SJSA1 (cell line): Measurements from ENCODE around the gene BNIP1. TPM values are rescaled to one million over a fixed set of nuclear protein-coding genes. Genes with fewer than 3 reads are reported as not detected.
A peak's percentile ranks its signal among the peaks of the same experiment; 100 is the strongest.
"Not testable (repeated sequence)": the region's sequence is repeated elsewhere in the genome, so short reads cannot be mapped to it uniquely, and the experiment has no call there.

Experiments used
- DNase-seq, 2 experiments: peaks; one replicate each; pipeline ENCODE4 v3.0.0-alpha.2; 2015 to 2020; ENCODE audit warnings: low spot score in 2 of 2, low read depth in 1 of 2
- H3K27ac ChIP-seq: fragments of 250-450 bp; sonication (Bioruptor Pico); 2 replicates; pipeline ENCODE4 v1.5.1; 2020; ENCODE audit warnings: mild to moderate bottlenecking, moderate library complexity
- H3K27me3 ChIP-seq: fragments of 250-450 bp; sonication (Bioruptor Pico); replicated peaks from 2 replicates; pipeline ENCODE4 v1.5.1; 2020; ENCODE audit warnings: mild to moderate bottlenecking, moderate library complexity
- H3K36me3 ChIP-seq: fragments of 250-450 bp; sonication (Bioruptor Pico); 2 replicates; pipeline ENCODE4 v1.5.1; 2020; ENCODE audit warnings: mild to moderate bottlenecking
- H3K4me1 ChIP-seq: fragments of 250-450 bp; sonication (Bioruptor Pico); replicated peaks from 2 replicates; pipeline ENCODE4 v1.6.1; 2021; ENCODE audit warnings: mild to moderate bottlenecking
- H3K4me3 ChIP-seq: fragments of 250-450 bp; sonication (Bioruptor Pico); 2 replicates; pipeline ENCODE4 v1.5.1; 2020; ENCODE audit warnings: mild to moderate bottlenecking
- H3K9me3 ChIP-seq: fragments of 250-450 bp; sonication (Bioruptor Pico); replicated peaks from 2 replicates; pipeline ENCODE4 v1.5.1; 2020; ENCODE audit warnings: mild to moderate bottlenecking
- total RNA-seq: library from RNA; depleted of rRNA; stranded (reverse); fragments of >200 nt; shearing (Covaris generic); gene quantifications from 2 replicates; pipeline ENCODE4 v1.2.3, GENCODE V29; 2014; rRNA removed

Gene BNIP1, protein sequence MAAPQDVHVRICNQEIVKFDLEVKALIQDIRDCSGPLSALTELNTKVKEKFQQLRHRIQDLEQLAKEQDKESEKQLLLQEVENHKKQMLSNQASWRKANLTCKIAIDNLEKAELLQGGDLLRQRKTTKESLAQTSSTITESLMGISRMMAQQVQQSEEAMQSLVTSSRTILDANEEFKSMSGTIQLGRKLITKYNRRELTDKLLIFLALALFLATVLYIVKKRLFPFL
- total RNA-seq: 16.7 and 34.6 TPM in 2 replicates

GRCh38 chr5:173144200-173145176, at the start of gene BNIP1:
Gene BNIP1, plus strand, starts transcription at chr5:173144531. Its CDS starts 15 bp downstream, at chr5:173144546.
- Histone ChIP-seq H3K4me3 (peak within 1 kb of the TSS; percentile 81), H3K27ac (peak within 1 kb of the TSS; percentile 58), H3K4me1 (peaks cover 5% of the 10 kb centered on the region), H3K27me3 (no peaks in the 10 kb centered on the region), H3K36me3 (peaks cover 30% of the 10 kb centered on the region), H3K9me3 (no peaks in the 10 kb centered on the region)
- peak; percentile 97 to 98 for DNase-seq

GRCh38 chr5:173098787-173099186, 45.5 kb upstream of the BNIP1 start:
- no peaks in the 10 kb centered on the region for H3K36me3 ChIP-seq
- no peaks in the 10 kb centered on the region for H3K27me3 ChIP-seq
- DNase-seq: no peak
- H3K4me3 ChIP-seq: no peak overlapping the region
- no peaks in the 10 kb centered on the region; the same call in 1 of the 2 replicates for H3K9me3 ChIP-seq
- H3K27ac ChIP-seq: no peak overlapping the region
- peaks cover 8% of the 10 kb centered on the region for H3K4me1 ChIP-seq

GRCh38 chr5:173099461-173099860, 44.9 kb upstream of the BNIP1 start:
- no peak for DNase-seq
- Histone ChIP-seq H3K4me3 (no peak overlapping the region), H3K27me3 (no peaks in the 10 kb centered on the region), H3K27ac (no peak overlapping the region), H3K36me3 (no peaks in the 10 kb centered on the region), H3K4me1 (peaks cover 1% of the 10 kb centered on the region; the same call in 1 of the 2 replicates), H3K9me3 (no peaks in the 10 kb centered on the region; the same call in 1 of the 2 replicates)

DNA sequence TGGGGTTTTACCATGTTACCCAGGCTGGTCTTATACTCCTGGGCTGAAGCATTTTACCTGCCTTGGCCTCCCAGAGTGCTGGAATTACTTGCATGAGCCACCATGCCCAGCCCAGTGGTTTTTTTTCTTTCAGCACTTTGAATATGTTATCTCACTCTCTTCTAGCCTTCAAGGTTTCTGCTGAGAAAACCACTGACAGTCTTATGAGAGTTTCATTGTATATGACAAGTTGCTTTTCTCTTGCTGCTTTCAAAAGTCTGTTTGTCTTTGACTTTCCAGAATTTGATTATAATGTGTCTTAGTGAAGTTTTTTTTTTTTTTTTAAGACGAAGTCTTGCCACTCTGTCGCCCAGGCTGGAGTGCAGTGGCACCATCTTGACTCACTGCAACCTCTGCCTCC, 43.1 kb upstream of the BNIP1 start:
- no peak overlapping the region for H3K4me3 ChIP-seq
- no peaks in the 10 kb centered on the region for H3K36me3 ChIP-seq
- no peaks in the 10 kb centered on the region for H3K4me1 ChIP-seq
- no peaks in the 10 kb centered on the region for H3K27me3 ChIP-seq
- DNase-seq: no peak
- H3K9me3 ChIP-seq: no peaks in the 10 kb centered on the region; the same call in 1 of the 2 replicates
- no peak overlapping the region for H3K27ac ChIP-seq

DNA sequence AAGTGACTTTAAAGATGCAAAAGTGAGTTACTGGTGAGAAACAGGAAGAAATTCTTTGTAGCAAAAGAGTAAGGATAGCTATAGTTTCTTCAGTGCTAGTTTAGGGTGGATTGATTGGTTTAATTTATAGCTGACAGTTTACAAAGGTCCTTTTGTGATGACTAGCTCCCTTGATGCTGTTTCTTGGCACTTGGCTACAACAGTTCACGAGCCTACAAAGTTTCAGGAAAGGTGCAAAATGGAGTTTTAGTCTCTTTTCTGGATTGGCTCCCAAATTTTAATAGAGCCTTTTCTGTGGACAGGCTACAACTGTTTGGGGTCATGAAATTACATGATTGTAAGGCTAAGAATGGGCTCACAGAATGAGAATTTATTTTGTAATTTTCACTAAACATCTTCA, 40.9 kb upstream of the BNIP1 start:
- no peaks in the 10 kb centered on the region for H3K27me3 ChIP-seq
- no peak overlapping the region for H3K4me3 ChIP-seq
- DNase-seq: no peak
- H3K27ac ChIP-seq: no peak overlapping the region
- H3K36me3 ChIP-seq: no peaks in the 10 kb centered on the region
- H3K4me1 ChIP-seq: no peaks in the 10 kb centered on the region
- H3K9me3 ChIP-seq: no peaks in the 10 kb centered on the region; the same call in 1 of the 2 replicates

DNA sequence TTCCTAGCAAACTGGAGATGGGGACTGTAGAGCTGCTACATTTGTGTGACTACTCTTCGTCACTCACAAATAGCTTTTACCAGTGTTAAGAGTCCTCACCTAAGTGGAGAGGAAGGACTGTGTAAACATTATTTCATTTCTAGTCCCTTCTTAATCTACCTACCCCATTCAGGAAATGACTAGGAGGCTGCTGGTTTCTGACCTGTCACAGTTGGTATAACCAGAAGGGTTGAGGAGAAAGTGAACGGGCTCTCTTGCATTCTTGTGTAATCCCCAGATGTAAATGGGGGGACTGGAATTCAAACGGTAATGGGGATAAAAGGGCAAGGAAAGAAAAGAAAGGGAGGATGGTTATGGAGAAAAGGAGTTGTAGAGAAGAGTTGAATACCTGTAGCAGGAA, 35.4 kb upstream of the BNIP1 start:
- H3K9me3 ChIP-seq: no peaks in the 10 kb centered on the region
- no peak overlapping the region for H3K4me3 ChIP-seq

GRCh38 chr5:173114536-173114935, 29.8 kb upstream of the BNIP1 start:
- Histone ChIP-seq H3K27me3 (no peaks in the 10 kb centered on the region), H3K4me3 (no peak overlapping the region), H3K36me3 (no peaks in the 10 kb centered on the region), H3K27ac (no peak overlapping the region), H3K9me3 (no peaks in the 10 kb centered on the region), H3K4me1 (no peaks in the 10 kb centered on the region)
- DNase-seq: no peak

More for the DNA sequence above, 35.4 kb upstream of the BNIP1 start:
- no peak for DNase-seq
- Histone ChIP-seq H3K4me1 (no peaks in the 10 kb centered on the region), H3K36me3 (no peaks in the 10 kb centered on the region), H3K27me3 (no peaks in the 10 kb centered on the region), H3K27ac (no peak overlapping the region)

- Histone ChIP-seq H3K4me3 (no peak overlapping the region), H3K4me1 (no peaks in the 10 kb centered on the region), H3K9me3 (no peaks in the 10 kb centered on the region), H3K27me3 (no peaks in the 10 kb centered on the region), H3K36me3 (no peaks in the 10 kb centered on the region), H3K27ac (no peak overlapping the region)
- DNase-seq: no peak
These were observed 24.6 kb upstream of the BNIP1 start for GRCh38 chr5:173119719-173120118.

DNA sequence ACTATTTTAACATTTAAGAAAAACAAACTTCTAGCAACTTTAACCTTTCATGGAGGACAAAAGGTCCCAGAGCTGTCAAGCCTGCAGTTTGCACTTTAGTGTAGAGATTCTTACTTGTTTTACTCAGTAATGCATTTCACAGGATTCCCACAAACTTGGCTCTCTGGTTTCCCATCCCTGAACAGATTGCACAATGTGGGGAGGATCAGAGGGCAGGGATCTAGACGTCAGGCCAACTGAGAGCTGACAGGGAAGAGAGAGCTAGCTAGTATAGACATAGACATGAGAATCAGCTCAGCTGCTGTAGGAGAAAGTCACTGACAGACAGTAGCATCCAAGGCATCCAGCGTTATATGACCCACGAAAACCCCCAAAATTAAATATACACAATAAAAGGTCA, 20.9 kb upstream of the BNIP1 start:
- Histone ChIP-seq H3K4me3 (no peak overlapping the region), H3K36me3 (no peaks in the 10 kb centered on the region), H3K9me3 (no peaks in the 10 kb centered on the region), H3K27ac (no peak overlapping the region), H3K4me1 (no peaks in the 10 kb centered on the region), H3K27me3 (no peaks in the 10 kb centered on the region)
- DNase-seq: no peak

- not testable (repeated sequence) for H3K27me3 ChIP-seq, DNase-seq, H3K4me3 ChIP-seq, H3K27ac ChIP-seq, H3K4me1 ChIP-seq, H3K36me3 ChIP-seq, H3K9me3 ChIP-seq
These were observed 12.2 kb upstream of the BNIP1 start for GRCh38 chr5:173132166-173132565.

- Histone ChIP-seq H3K4me1 (no peaks in the 10 kb centered on the region), H3K27me3 (no peaks in the 10 kb centered on the region)
These were observed 5.6 kb upstream of the BNIP1 start for GRCh38 chr5:173138707-173139106.

GRCh38 chr5:173139631-173140030, 4.7 kb upstream of the BNIP1 start:
- Histone ChIP-seq H3K27me3 (no peaks in the 10 kb centered on the region), H3K9me3 (no peaks in the 10 kb centered on the region), H3K36me3 (peaks cover 3% of the 10 kb centered on the region), H3K4me1 (no peaks in the 10 kb centered on the region), H3K4me3 (no peak overlapping the region), H3K27ac (no peak overlapping the region)
- no peak for DNase-seq

More at GRCh38 chr5:173138707-173139106, 5.6 kb upstream of the BNIP1 start:
- no peaks in the 10 kb centered on the region for H3K9me3 ChIP-seq
- H3K27ac ChIP-seq: no peak overlapping the region
- H3K36me3 ChIP-seq: no peaks in the 10 kb centered on the region
- DNase-seq: no peak
- no peak overlapping the region for H3K4me3 ChIP-seq

DNA sequence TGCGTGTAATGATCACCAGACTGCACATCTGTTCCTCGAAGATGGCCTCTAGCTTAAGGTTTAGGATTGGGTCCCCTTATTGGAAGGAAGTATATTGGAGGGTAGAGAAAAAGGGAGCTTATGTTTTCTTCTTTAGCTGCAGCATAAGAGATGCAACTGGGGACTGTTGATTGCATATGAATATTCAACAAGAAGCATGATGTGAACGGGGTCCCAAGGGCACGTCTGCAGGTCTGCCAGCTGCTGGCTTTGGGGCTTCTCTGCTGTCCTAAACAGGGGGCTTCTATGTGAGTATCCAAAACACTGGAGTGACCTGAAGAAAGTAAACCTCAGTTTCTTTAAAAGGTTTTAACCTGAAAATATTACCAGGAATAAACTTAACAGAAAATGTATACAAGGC, 3.6 kb upstream of the BNIP1 start:
- Histone ChIP-seq H3K27me3 (no peaks in the 10 kb centered on the region), H3K36me3 (peaks cover 4% of the 10 kb centered on the region), H3K9me3 (no peaks in the 10 kb centered on the region), H3K4me1 (peaks cover 5% of the 10 kb centered on the region), H3K27ac (no peak overlapping the region), H3K4me3 (no peak overlapping the region)
- DNase-seq: no peak

DNA sequence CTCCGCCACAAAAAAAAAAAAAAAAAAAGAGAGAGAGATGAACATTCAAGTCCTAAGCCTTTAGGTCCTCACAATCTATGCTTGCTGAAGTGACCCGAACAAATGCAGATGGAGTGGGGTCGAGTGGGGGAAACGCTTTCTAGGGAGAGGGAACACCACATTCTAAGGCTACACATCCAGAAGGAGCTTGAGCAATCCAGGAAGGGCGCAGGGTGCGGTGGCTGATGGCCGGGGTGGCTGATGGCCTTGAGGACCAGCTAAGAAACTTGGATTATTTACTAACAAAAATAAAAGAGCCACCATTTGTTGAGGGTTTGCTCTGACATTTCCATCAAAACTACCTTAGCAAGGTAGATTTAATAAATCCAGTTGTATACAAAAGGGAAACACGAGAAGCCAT, 764 bp upstream of the BNIP1 start:
- peaks cover 5% of the 10 kb centered on the region for H3K4me1 ChIP-seq
- H3K27ac ChIP-seq: no peak overlapping the region
- H3K36me3 ChIP-seq: peaks cover 21% of the 10 kb centered on the region
- no peak overlapping the region for H3K4me3 ChIP-seq
- no peaks in the 10 kb centered on the region for H3K9me3 ChIP-seq
- peak in 1 of 2 experiments; percentile 37 for DNase-seq
- no peaks in the 10 kb centered on the region for H3K27me3 ChIP-seq
